Measurements from ENCODE around the gene IFI27.
"Not testable (repeated sequence)": the region's sequence is repeated elsewhere in the genome, so short reads cannot be mapped to it uniquely, and the experiment has no call there.

The IFI27 gene

DNA sequence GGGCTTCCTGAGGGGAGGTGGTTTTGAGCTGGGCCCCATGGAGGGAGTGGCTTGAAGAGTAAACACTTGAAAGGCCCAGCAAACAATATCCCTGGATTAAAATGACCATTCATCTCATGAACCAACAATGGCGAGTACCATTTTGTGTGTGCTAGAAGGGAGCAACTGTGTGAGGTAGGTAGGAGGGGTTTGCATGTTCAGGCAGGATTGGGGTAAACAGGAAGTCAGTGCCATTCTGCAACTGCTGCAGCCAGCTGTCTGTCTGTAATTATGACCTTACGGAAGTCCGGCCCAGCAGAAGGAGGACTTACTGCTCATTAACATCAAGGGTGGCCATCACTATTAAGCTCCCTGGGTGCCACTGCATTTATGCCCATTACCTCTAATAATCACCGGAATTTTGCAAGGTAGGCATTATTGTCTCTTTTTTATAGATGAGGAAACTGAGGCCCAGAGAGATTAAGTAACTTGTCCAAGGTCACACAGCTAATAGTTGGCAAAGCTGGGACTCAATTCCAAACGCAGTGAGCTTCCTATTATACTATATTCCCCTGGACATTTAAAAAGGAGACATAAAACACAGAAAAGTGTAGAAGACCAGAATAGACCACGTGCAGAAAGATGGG lies 35.5 kb downstream of the IFI27 start:
- Mint-ChIP-seq H3K27me3 (peaks cover 27% of the 10 kb centered on the region), H3K9me3 (no peaks in the 10 kb centered on the region), H3K36me3 (no peaks in the 10 kb centered on the region), H3K4me3 (no peak overlapping the region), H3K4me1 (peaks cover 6% of the 10 kb centered on the region), H3K27ac (no peak overlapping the region)
- ATAC-seq, result no peak

DNA sequence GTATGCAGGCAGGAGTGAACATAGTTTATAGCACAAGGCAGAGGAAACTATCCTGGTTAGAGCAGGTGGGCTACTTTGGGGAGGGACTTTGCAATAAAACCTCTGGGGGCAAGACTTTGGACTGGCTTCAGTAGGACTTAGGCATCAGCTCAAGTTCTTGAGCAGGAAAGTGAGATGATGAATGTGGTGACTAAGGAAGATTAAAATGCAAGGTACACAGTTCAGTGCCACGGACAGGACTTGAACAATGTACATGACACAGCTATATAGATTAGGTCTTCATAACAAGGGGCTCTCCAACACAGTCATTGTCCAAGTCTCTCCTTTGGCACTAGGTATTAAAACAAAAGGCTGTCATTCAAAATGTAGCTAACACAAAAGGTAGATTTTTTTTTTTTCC lies 42.1 kb downstream of the IFI27 start:
- no peaks in the 10 kb centered on the region for H3K36me3 Mint-ChIP-seq
- H3K4me3 Mint-ChIP-seq, result no peak overlapping the region
- peaks cover 78% of the 10 kb centered on the region for H3K27me3 Mint-ChIP-seq
- no peak for ATAC-seq
- H3K4me1 Mint-ChIP-seq, result no peaks in the 10 kb centered on the region
- no peak overlapping the region for H3K27ac Mint-ChIP-seq
- peaks cover 3% of the 10 kb centered on the region for H3K9me3 Mint-ChIP-seq

DNA sequence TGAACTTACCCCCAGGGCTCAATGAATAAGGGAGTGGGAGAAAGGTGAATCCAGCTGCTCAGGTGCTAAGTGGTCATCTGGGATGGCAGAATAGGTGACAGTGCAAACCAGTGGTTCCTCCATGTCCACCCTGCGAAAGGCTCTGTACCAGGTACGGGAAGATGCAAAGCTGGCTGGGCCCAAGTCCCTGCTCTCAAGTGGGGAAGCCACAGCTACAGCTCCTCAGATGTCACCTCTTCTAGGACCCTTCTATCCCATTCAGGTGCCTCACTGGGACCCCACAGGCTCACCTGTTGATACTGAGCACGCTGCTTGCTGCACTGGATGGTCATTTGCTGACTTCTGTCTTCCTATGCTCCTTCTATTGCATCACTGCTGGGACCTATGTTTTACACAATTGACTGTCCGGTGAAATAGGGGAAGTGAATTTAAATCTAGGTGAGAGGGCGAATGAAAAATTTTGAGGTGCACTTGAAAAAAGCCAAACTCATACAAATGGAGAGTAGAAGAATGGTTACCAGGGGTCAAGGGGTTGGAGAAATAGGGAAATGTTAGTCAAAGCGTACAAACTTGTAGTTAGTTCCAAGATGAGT lies 43.3 kb downstream of the IFI27 start:
- H3K36me3 Mint-ChIP-seq, result no peaks in the 10 kb centered on the region
- ATAC-seq, result no peak
- H3K4me1 Mint-ChIP-seq, result no peaks in the 10 kb centered on the region
- H3K27me3 Mint-ChIP-seq, result peaks cover 82% of the 10 kb centered on the region
- no peak overlapping the region for H3K4me3 Mint-ChIP-seq
- peaks cover 3% of the 10 kb centered on the region for H3K9me3 Mint-ChIP-seq
- no peak overlapping the region for H3K27ac Mint-ChIP-seq

DNA sequence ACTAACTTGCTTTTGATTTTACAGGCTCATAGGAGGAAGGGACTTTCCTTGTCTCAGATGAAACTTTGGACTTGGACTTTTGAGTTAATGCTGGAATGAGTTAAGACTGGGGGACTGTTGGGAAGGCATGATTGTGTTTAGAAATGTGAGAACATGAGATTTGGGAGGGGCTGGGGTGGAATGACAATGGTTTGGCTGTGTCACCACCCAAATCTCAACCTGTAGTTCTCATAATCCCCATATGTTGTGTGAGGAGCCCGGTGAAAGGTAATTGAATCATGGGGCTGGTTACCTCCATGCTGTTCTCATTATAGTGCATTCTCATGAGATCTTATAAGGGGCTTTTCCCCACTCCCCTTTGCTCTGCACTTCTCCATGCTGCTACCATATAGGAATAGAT lies 45.6 kb downstream of the IFI27 start:
- not testable (repeated sequence) for H3K4me1 Mint-ChIP-seq, H3K9me3 Mint-ChIP-seq, ATAC-seq, H3K27ac Mint-ChIP-seq, H3K36me3 Mint-ChIP-seq, H3K4me3 Mint-ChIP-seq
- peaks cover 74% of the 10 kb centered on the region for H3K27me3 Mint-ChIP-seq

DNA sequence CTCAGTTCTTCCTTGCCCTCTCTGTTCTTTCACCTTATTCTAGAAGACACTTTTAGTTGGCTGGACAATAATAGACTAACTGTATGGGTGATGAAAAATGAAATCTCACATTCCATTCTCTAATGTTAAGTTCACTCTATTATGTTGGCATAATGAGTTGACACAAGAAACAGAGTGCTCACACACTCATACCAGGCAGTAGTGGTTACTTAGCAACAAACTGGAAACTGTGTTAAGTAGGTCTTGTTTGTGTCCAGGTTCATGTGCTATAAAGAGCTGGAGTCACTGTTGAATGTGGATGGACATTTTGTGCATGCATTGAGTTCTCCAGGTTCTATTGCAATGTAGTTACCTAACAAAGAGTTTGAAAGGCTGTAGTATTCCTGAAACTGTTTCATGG lies 46.7 kb downstream of the IFI27 start:
- H3K4me3 Mint-ChIP-seq, result no peak overlapping the region
- H3K9me3 Mint-ChIP-seq, result peaks cover 3% of the 10 kb centered on the region
- H3K4me1 Mint-ChIP-seq, result no peaks in the 10 kb centered on the region
- H3K27me3 Mint-ChIP-seq, result peaks cover 63% of the 10 kb centered on the region
- H3K27ac Mint-ChIP-seq, result no peak overlapping the region
- ATAC-seq, result no peak
- no peaks in the 10 kb centered on the region for H3K36me3 Mint-ChIP-seq

DNA sequence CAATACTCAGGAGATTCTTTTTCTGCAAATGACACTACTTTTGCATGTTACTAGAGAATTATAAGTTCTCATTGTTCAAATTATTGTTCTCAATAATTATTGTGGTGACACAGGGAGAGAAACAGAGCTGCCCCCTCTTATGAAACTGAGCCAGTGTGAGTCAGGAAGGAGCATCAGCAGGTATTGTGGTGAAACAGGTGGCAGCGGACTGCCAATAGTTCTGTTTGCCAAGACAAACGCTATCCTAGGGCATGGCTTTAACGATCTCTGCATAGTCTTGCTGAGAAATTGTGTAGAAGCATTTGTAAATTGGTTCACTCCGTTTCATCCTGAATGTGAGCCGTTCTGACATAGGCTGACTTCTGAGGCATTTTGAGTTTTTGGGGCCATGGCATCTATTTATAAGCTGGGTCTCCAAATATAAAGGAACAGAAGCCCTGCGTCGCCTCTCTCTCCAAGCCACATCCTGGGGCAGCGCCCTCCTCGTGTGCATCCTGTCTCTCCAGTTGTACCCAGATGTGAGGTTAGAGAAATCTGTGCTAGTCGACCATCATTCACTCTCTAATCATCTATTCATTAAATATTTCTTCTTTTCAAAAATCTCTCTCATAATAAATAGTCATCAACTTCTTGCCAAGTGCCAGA lies 47.8 kb downstream of the IFI27 start:
- Mint-ChIP-seq H3K36me3 (no peaks in the 10 kb centered on the region), H3K9me3 (peaks cover 3% of the 10 kb centered on the region), H3K4me3 (no peak overlapping the region), H3K4me1 (no peaks in the 10 kb centered on the region), H3K27me3 (peaks cover 52% of the 10 kb centered on the region), H3K27ac (no peak overlapping the region)
- ATAC-seq, result no peak

DNA sequence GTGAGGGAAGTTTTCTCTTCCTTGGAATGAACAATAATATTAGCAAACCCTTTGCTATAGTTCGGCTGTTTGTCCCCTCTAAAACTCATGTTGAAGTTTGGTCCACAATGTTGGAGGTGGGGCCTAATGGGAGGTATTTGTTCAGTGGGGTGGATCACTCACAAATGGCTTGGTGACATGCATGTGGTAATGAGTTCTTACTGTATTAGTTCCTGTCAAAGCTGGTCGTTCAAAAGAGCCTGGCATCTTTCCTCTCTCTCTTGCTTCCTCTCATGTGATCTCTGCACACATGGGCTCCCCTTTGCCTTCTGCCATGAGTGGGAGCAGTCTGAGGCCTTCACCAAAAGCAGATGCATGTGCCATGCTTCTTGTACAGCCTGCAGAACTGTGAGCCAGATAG lies 50.5 kb downstream of the IFI27 start:
- H3K27me3 Mint-ChIP-seq, result peaks cover 57% of the 10 kb centered on the region
- no peaks in the 10 kb centered on the region for H3K36me3 Mint-ChIP-seq
- H3K4me1 Mint-ChIP-seq, result no peaks in the 10 kb centered on the region
- H3K27ac Mint-ChIP-seq, result no peak overlapping the region
- ATAC-seq, result no peak
- H3K4me3 Mint-ChIP-seq, result no peak overlapping the region
- no peaks in the 10 kb centered on the region for H3K9me3 Mint-ChIP-seq

DNA sequence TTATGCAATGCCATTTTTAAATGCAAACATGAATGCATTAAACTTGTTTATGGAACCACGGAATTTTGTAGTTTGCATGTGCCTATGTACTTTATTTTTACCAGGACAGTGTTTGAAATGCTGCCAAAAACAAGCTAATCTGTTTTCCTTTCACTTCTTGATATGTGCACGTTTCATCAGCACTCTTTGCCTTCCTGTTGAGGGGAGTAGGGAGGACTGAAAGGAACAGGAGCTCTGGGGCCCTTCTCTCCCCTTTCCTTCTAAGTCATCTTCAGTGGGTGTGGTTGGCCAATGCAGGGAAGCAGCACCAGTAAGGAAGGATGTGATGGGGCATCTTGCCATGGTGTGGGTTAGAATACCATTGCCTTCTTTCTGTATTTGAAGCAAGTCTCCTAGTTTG lies 51.4 kb downstream of the IFI27 start:
- peaks cover 53% of the 10 kb centered on the region for H3K27me3 Mint-ChIP-seq
- no peaks in the 10 kb centered on the region for H3K36me3 Mint-ChIP-seq
- H3K27ac Mint-ChIP-seq, result no peak overlapping the region
- H3K4me1 Mint-ChIP-seq, result no peaks in the 10 kb centered on the region
- no peak overlapping the region for H3K4me3 Mint-ChIP-seq
- ATAC-seq, result no peak
- no peaks in the 10 kb centered on the region for H3K9me3 Mint-ChIP-seq

DNA sequence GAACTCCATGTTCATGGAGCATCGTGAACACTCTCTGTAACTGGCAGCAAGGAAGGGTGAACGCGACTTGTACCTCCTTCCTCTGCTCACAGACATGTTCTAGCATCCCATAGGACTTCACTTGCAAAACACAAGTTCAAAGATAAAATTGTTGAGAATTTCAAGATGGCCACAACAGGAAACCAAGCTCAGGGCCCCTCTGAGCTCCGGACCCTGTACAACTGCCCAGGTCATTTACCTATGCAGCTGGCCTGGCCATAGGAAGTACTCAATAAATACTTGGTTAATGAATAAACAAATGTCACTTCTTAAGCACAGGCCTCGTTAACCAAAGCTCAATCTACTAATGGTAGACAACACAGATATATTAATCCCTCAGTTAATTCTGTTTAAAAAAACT lies 51.9 kb downstream of the IFI27 start:
- ATAC-seq, result no peak
- H3K27ac Mint-ChIP-seq, result no peak overlapping the region
- H3K4me3 Mint-ChIP-seq, result no peak overlapping the region
- H3K4me1 Mint-ChIP-seq, result no peaks in the 10 kb centered on the region
- no peaks in the 10 kb centered on the region for H3K36me3 Mint-ChIP-seq
- no peaks in the 10 kb centered on the region for H3K9me3 Mint-ChIP-seq
- peaks cover 53% of the 10 kb centered on the region for H3K27me3 Mint-ChIP-seq

DNA sequence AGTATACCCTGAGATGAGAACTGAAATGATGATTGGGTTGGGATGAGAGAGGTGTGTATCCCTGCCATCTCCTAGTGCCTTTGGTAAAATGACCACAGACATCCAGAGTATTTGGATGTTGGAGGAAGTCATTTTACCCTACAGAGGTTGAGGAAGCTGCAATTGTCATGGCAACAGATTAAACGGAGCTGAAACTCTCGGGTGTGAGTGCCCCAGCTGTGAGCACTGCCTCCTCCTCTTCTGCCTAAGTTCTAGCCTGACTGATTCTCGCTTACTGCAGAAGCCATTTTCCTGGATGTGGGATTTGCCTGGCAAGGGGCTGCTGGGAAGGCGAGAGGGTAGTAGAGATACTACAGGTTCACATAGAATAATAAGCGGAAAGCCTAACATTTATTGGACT lies 53.3 kb downstream of the IFI27 start:
- no peak overlapping the region for H3K4me3 Mint-ChIP-seq
- ATAC-seq, result no peak
- no peaks in the 10 kb centered on the region for H3K4me1 Mint-ChIP-seq

DNA sequence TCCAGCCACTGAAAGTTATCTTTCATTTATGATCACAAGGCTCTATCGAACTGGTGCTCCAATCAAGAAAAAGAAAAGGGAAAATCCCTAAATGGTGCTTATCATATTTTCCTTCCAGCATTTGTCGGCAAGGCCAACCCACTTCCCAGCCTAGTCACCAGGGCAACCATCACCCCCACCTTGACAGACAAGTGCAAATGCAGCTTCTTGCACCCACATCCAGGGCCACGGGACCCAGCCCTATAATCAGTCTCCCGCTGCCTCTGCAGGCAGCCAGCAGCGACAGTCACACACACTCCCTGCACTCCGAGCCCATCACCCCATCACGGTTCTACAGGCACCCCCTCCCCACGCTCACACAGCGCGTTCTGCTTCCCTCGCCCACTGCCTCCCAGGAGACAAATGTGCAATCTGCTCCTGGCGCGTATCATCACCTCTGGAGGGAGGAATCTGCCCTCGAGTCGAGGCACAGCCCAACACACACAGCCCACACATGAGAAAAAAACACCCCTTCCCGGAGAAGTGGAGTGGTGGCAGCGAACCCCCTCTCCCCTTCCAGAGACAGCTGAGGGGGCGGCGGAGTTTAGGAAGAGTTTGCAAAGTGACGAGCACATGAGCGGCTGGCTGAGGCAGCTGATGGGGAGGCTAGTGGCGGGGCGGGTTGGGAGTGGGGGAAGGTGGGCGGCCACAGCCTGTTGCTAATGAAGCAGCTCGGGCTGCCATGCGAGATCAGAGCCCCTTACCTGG lies 54.3 kb downstream of the IFI27 start:
- no peaks in the 10 kb centered on the region for H3K36me3 Mint-ChIP-seq
- H3K4me3 Mint-ChIP-seq, result no peak overlapping the region
- peaks cover 30% of the 10 kb centered on the region for H3K27me3 Mint-ChIP-seq
- ATAC-seq, result no peak
- H3K4me1 Mint-ChIP-seq, result no peaks in the 10 kb centered on the region
- H3K9me3 Mint-ChIP-seq, result no peaks in the 10 kb centered on the region
- no peak overlapping the region for H3K27ac Mint-ChIP-seq

More for the DNA sequence above, 53.3 kb downstream of the IFI27 start:
- Mint-ChIP-seq H3K36me3 (no peaks in the 10 kb centered on the region), H3K9me3 (no peaks in the 10 kb centered on the region), H3K27me3 (peaks cover 40% of the 10 kb centered on the region), H3K27ac (no peak overlapping the region)

DNA sequence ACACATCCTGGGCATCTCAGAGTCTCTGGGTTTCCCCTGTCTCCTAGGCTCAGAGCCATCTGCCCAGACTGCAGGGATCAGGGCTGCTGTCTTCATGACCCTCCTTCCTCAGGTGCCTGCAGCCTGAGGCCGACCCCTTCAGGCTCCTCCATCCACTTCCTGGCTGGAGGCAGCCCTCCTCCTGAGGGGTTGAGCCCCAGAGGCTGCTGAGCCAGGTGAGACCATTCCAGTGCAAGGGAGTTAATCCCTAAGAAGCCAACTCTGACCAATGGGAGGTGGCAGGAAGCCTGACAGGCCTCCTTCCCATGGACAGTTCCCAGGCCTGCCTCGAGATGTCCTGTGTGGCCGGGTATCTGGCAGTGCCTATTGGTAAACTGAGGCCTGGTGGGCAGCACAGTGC lies 55.2 kb downstream of the IFI27 start:
- Mint-ChIP-seq H3K27me3 (peaks cover 27% of the 10 kb centered on the region), H3K36me3 (no peaks in the 10 kb centered on the region), H3K4me1 (no peaks in the 10 kb centered on the region), H3K4me3 (no peak overlapping the region), H3K9me3 (no peaks in the 10 kb centered on the region), H3K27ac (no peak overlapping the region)
- ATAC-seq, result no peak

Data from stimulated activated memory B cell treated with anti-CD40 and anti-IgM and Interleukin-4, amounts not matched to agents 10 μg/mL and 1 μg/mL and 100 μg/mL, for 72 hours (primary cell).